Stimulated activated CD4-positive, alpha-beta T cell treated with anti-CD3 and anti-CD28 coated beads, Interleukin-4, amount 100 ng/mL, for 48 hours (primary cell): ENCODE data around the gene UQCRH.
"Not testable (repeated sequence)": the region's sequence is repeated elsewhere in the genome, so short reads cannot be mapped to it uniquely, and the experiment has no call there.

Experiments
- DNase-seq, 2 donors: peaks; one replicate each; pipeline ENCODE4 v3.0.0-alpha.2; 2020; ENCODE audit warnings: low read depth in 2 of 2

Gene UQCRH

DNA sequence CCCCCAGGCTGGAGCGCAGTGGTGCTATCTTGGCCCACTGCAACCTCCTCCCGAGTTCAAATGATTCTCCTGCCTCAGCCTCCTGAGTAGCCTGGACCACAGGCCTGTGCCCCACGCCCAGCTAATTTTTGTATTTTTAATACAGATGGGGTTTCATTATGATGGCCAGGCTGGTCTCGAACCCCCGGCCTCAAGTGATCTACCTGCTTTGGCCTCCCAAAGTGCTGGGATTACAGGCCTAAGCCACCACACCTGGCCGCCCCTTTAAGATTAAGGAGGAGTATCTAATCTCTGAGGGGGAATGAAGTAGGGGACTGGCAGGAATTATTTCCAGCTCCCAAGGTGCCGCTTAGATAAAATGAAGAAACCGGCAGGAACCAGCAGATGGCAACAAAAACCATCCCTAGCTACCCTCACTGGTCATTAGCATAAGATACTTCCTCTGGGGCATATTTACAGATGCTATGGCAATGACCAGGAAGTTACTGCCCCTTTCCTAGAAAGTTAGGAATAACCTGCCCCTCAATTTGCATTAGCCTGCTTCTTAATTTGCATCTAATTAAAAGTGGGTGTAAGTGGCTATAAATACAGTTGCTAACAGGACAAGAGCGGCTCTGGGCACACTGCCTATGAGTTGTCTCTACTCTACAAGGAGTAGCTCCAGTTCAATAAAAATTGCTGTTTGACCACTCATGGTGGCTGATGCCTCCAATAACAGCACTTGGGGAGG is 30.0 kb downstream of the UQCRH start:
- no peak for DNase-seq

DNA sequence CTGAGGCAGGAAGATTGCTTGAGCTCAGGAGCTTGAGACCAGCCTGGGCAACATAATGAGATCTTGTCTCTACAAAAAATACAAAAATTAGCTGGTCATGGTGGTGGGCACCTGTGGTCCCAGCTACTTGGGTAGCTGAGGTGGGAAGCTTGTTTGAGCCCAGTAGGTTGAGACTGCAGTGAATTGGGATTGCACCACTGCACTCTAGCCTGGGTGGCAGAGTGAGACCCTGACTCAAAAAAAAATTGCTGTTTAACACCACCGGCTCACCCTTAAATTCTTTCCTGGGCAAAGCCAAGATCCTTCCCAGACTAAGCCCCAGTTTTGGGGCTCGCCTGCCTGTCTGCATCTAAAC is 30.5 kb downstream of the UQCRH start:
- DNase-seq = no peak

DNA sequence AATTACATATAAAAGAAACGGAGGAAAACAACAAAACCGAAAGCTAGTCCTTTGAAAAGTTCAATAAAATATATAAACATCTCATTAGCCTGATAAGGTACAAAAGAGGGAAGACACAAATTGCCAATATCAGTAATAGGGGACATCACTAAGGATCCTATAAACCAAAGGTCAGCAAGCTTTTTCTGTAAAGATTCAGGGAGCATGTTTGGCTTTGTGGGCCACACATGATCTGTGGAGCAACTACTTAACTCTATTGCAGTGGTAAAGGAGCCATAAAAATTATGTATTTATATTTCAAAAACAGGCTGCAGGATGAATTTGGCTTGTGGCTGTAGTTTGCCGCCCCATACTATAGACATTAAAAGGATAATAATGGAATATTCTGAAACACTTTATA is 31.6 kb downstream of the UQCRH start:
- DNase-seq = no peak

DNA sequence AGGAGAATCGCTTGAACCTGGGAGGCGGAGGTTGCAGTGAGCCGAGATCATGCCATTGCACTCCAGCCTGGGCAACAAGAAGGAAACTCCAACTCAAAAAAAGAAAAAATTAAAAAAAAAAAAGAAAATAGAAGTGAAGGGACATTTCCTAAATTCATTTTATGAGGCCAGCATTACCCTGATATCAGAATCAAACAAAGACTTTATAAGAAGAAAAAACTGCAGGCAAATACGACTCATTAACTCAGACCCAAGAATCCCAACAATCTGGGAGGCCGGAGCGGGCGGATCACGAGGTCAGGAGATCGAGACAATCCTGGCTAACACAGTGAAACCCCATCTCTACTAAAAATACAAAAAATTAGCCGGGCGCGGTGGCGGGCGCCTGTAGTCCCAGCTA is 33.9 kb downstream of the UQCRH start:
- not testable (repeated sequence) for DNase-seq

DNA sequence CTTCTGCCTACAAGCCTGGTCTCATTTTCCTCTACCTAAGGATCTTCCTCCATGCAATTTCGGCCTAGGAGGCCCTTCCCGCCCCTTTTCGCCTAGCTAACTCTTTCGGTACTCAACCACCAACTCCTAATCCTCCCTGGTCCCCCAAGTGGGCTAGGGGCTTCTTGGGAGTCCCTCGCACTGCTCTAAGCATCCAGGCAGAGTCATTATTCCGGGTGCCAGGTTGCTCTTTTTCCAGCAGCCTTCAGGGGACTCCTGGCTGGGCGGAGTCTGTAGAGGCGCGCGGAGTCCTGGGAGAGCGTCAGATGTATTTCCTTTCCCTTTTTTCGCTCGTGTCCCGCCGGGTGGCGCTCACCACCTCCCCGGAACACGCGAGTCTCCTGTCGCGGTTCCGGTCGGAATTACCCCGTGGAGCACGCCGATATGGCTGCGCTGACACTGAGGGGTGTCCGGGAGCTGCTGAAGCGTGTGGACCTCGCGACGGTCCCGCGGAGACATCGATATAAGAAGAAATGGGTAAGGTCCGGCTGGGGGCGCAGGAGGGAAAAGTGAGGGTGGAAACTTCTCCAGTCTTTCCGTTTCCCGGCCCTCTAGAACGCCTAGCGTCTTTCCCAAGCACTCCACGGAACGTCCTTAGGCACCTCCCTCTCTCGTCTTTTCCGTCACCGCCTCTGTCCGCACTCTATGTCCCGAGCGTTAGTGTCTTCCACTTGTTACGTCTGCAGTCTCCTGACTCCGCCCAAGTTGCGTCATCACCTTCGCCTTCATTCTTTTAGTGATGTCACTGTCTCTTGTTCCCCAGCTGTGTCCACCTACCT is 37.1 kb downstream of the UQCRH start, which contains the start of gene NSUN4:
NSUN4 (plus strand) TSS at position 404 of the 818 bp plus-strand sequence; CDS start at position 424, 20 bp downstream.
- peak; percentile 72 to 80 for DNase-seq

DNA sequence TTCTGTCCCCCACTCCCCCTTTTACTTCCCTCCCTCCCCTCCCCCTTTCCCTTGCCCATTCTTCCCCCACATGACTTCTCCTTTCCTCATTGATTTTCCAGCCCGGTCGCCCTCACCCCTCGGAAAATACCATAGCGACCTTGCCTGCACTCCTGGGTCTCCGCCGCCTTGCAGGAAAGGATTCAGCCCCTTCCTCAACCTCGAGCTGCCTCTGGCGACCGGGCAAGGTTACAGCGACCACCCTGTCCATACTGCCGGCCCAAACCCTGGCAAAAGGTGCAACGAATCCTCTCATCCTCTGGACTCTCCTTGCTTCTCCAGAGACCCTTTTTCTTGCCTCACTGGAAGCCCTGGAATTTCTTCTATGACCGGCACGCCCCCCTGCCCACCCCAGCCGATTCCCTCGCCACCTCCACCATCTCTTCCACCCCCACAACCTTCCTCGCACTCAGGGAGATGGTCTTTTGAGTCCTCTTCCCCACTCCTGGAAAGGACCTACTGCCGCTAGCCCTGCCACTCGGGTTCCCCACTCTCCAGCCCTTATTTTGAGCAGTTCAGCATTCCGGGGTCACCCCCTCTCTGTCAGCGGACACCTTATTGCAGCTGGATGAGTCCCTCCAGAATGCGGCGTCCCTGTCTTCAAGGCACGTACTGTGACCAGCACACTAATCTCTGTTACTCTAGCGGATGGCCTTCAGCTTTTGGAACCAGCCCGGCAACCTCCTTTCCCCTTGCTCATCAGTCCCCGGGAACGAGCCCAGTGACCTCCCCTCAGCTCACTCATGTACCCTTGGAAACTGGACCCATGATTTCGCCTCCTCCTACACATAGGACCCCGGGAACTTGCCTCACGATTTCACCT is 38.0 kb downstream of the UQCRH start:
- no peak for DNase-seq

DNA sequence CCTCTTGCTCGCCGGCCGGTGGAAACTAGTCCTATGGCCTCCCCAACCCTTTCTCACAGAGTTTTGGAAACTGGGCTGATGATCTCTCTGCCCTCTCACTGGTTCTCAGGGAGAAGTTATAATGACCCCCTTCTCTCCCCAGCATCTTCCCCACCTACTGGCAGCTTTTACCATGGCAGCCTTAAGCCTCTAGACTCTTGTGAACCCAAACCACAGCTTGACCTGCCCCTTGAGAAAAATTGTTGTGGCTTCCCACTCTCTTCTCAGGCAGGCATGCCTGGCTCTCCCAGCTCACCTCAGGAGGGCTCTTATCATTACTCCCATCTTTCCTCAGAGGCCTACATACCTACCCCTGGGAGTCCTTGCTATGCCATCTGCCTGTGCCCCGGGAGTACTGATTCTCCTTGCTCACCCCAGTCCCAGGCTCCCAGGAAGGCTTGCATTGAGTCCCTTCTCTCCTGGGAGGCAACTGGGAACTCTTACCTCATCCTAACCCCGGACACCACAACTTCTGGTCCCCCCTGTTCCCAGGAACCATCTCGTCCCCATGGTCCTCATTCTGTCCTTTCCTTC is 38.7 kb downstream of the UQCRH start:
- DNase-seq = no peak

DNA sequence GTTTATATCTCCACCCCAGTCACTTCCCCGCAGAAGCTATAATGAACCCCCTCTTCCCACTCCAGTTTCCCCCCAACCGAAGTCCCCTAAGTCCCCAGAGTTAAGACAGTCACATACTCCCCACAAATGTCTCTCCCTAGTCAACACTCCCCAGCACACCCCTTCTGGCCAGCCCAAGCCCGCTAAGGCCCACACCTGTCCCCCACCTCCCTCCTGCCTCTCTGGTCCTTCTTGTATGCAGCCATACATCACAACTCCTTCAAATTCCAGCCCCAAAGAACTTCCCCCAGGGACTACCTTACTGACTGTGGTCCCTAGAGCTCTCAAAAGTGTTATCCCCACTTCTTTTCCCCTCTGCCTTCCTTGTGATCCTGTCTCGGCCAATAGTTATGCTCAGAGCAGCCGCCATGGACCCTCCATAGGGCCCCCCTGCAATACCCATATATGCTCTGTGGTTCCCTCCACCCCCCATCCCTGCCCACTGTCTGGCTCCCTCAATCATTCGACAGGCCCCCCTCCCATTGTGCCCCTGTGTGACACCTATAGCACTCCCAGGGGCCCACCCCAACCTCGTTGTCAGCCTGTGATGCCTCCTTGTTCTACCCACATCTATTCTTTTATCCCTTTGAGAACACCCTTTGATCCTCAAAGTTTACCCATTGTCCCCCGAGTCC is 39.3 kb downstream of the UQCRH start:
- no peak for DNase-seq

DNA sequence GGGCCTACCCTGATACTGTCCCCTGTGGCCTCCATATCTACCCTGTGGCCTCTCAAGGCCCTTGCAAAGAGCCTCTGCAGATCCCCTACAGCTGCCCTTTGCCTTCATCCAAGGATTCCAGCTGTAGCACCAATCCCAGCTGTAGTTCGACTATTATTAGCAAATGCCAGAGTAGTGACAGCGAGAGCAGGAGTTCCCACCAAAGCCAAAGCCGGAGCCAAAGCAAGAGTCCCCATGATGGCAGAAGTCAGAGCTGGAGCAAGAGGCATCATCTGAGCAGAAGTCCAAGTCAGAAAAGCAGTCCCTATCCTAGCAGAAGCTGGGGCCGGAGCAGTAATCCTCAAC is 39.8 kb downstream of the UQCRH start:
- DNase-seq = no peak

DNA sequence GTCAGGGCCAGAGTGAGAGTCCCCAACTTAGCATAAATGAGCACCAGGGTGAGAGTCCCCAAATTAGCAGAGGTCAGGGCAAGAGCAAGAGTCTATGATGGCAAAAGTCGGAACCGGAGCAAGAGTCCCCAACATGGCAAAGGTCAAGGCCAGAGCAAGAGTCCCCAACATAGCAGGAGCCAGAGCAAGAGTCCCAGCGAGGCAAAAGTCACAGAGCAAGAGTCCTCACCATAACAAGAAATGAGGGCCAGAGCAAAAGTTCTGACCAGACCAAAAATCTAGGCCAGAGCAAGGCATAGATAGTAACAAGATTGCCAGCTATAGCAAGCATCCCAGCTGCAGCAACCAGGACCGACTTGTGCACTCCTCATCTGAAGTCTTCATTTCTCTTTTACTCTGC is 40.2 kb downstream of the UQCRH start:
- no peak for DNase-seq

DNA sequence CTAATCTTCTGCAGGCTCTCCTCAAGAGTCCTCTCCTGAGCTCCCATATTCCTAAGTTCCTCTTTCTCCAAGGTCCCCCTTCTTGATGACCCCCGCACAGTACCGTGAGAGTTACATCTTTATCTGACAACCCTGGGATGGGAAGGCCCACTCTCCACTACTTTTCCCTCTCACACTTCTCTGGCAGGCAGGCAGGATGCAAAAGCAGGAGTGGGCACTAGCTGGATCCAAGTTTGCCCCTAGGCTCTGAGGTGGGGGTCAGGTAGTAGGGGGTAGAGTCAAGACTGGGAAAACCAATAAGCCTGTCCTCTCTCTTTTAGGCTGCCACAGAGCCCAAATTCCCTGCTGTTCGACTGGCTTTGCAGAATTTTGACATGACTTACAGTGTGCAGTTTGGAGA is 41.0 kb downstream of the UQCRH start:
- no peak for DNase-seq

DNA sequence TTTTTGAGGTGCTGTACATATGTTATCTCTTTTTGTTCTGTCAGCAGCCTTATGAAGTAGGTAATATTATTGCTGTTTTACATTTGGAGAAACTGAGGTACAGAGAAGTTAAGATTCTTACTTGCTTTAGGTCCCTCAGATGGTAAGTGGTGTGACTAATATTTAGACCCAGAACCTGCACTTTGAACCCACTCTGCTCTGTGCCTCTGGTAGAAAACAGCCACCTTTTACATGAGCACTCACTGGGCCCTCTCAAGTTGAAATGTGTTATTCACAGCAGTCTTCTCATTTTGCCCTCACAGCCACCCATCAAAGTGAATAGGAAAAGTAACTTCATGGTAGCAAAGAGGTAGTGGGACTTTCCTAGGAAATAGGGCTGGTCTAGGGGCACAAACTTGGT is 41.8 kb downstream of the UQCRH start:
- DNase-seq = no peak

DNA sequence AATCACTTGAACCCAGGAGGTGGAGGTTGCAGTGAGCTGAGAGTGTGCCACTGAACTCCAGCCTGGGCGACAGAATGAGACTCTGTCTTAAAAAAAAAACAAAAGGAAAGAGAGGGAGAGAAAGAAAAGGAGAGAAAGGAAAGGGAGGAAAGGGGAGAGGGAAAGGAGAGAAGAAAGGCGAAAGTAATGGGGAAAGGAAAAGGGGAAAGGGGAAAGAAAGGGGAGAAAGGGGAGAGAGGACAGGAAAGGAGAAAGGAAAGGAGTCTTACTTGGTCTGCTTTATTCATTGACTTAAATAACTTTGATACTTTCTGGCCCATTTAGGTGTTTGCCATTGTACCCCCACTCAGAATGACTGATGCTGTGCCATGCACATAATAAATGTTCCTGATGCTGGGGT is 48.9 kb downstream of the UQCRH start:
- no peak for DNase-seq

DNA sequence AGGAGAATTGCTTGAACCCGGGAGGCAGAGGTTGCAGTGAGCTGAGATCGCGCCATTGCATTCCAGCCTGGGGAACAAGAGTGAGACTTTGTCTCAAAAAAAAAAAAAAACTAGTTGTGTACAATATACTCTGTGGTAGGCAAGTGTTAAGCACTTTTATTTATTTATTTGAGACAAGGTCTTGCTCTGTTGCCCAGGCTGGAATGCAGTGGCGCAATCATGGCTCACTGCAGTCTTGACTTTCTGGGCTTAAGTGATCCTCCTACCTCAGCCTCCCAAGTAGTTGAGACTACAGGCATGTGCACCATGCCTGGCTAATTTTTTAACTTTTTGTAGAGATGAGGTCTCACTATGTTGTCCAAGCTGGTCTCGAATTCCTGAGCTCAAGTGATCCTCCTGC is 52.4 kb downstream of the UQCRH start:
- DNase-seq = not testable (repeated sequence)

DNA sequence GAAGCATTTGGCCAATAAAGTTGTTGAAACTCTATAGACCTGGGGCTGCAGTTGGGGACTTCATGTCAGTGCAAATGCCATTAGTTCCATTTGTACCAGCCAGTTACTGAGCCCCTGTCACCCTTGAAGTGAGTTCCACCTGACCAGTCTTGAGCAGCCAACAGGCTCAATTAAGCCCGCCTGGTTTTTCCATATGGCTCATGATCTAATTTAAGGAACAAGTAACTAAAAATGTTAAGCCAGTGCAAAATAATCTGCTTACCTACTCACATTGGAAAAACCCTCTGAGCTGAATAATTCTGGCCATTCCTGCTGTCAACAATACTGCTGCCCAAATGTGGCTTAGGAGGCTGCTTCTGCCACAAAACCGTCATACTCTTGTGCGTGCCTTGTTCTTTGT is 58.7 kb downstream of the UQCRH start:
- DNase-seq = no peak

DNA sequence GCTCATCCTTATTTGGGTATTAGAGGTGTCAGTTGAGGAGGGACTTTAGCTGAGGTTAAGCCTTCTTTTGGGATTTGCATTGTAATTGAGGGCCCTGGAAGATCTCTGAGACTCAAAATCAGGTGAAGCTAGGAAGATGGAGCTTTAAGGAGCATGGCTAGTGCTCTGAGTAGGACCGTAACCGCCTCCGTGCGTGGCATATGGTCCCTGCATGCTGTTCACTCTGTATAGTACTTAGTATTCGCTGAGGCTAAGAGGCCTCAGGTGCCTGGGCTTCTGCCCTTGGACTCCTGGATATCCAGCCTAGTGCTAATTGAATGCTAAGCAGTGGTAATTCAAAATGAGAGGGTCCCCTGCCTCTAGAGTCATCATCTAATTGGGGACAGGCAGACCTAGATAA is 59.6 kb downstream of the UQCRH start:
- no peak for DNase-seq

DNA sequence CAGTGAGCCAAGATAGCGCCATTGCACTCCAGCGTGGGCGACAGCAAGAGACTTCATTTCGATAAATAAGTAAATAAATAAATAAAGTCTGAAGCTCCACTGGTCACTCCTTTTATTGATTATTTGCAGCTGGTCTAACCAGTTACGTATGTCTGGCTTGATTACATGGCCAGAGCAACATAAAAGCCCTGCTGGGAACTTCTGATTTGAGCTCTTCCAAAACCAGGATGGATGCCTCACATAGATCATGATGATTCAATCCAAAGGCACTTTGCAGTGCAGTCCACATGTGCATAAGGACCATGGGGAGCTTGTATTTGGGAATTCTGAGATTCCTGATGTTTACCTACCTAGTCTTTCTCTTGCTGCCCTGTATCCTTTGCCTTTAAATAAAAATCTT is 61.1 kb downstream of the UQCRH start:
- DNase-seq = no peak

DNA sequence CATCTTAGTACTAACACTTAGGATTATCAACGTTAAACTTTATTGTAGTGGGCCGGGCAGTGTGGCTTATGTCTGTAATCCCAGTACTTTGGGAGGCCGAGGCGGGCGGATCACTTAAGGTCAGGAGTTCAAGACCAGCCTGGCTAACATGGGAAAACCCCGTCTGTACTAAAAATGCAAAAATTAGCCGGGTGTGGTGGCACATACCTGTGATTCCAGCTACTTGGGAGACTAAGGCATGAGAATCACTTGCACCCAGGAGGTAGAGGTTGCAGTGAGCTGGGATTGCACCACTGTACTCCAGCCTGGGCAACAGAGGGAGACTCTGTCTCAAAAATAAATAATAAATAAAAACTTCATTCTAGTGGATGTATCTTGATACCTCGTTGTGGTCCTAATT is 62.3 kb downstream of the UQCRH start:
- not testable (repeated sequence) for DNase-seq
